Cardiac fibroblast (primary cell): ENCODE measurements around the gene PPP1R14C.

Experiments
- DNase-seq, 2 donors: peaks; one replicate each; pipeline versions ENCODE4 v3.0.0 to v3.0.0-alpha.2; 2010; ENCODE audit warnings: low read depth in 2 of 2
- H3K4me3 ChIP-seq, 2 donors: replicated peaks in 1 of 2; 1 replicate in 1 of 2; 2 replicates in 1 of 2; pipeline ENCODE4 v1.5.1; 2011; ENCODE audit warnings: low read depth in 2 of 2, low read length in 2 of 2, mild to moderate bottlenecking in 2 of 2, moderate library complexity in 1 of 2
- CTCF ChIP-seq: IDR thresholded peaks from one replicate; pipeline ENCODE4 v1.5.1; 2011; ENCODE audit warnings: low read depth, mild to moderate bottlenecking, low read length, inconsistent platforms

The PPP1R14C gene

DNA sequence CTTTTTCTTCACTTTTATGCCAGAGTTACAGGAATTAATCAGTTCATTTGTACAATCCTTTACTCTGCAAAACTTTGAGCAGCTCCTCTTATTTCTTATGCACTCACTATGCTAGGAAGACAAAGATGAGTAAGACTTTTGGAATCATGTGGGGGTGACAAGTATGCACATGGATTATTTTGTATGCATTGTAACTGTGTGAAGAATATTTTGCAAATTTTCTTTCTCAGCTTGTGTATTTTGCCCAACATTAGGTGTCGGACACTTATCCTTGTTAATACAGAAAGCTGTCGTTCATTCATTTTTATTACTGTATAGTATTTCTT lies 88.6 kb downstream of the PPP1R14C start:
- peak; percentile 23 to 51 for DNase-seq
- TF ChIP-seq CTCF = no peak
- H3K4me3 ChIP-seq = no peak overlapping the region

- TF ChIP-seq CTCF = no peak
- DNase-seq = no peak
- no peak overlapping the region for H3K4me3 ChIP-seq
These were observed 91.0 kb downstream of the PPP1R14C start for GRCh38 chr6:150233843-150234269.

DNA sequence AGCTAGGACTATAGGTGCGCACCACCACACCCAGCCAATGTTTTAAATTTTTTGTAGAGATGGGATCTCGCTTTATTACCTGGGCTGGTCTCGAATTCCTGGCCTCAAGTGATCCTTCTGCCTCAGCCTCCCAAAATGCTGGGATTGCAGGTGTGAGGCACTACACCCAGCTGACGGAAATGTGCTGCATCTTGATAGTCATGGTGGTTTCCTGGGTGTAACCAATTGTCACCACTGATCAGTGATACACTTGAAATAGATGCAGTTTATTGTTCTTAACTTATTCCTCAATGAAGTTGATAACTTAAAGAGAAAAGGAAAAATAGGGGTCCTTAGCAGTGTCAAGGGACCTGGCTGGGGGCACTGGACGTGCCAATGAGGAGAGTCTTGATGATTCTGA lies 92.4 kb downstream of the PPP1R14C start:
- TF ChIP-seq CTCF = no peak
- no peak for DNase-seq
- no peak overlapping the region for H3K4me3 ChIP-seq

- no peak overlapping the region for H3K4me3 ChIP-seq
- no peak for TF ChIP-seq CTCF
- DNase-seq = no peak
These were observed 93.3 kb downstream of the PPP1R14C start for GRCh38 chr6:150236114-150236513.

DNA sequence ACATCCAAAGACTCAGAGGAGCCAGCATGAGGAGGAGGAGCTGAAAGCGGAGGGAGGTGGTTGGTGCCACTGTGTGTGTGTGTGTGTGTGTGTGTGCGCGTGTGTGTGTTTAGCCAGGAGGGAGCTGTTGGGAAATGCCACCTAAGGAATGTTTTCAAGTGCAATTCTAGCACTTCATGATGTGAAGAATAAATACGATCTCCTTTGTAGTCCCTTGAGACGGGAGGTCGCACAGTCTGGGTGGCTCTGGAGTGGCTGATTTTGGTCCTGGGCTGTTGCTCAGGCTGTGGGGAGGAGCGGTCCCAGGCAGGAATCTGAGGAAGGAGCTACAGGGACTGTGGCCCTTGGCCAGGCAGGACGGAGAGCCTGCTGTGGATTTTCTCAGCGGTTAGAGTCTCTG lies 93.7 kb downstream of the PPP1R14C start:
- no peak overlapping the region for H3K4me3 ChIP-seq
- no peak for TF ChIP-seq CTCF
- no peak for DNase-seq

- DNase-seq = no peak
- TF ChIP-seq CTCF = no peak
- H3K4me3 ChIP-seq = no peak overlapping the region
These were observed 94.8 kb downstream of the PPP1R14C start for GRCh38 chr6:150237626-150238025.

DNA sequence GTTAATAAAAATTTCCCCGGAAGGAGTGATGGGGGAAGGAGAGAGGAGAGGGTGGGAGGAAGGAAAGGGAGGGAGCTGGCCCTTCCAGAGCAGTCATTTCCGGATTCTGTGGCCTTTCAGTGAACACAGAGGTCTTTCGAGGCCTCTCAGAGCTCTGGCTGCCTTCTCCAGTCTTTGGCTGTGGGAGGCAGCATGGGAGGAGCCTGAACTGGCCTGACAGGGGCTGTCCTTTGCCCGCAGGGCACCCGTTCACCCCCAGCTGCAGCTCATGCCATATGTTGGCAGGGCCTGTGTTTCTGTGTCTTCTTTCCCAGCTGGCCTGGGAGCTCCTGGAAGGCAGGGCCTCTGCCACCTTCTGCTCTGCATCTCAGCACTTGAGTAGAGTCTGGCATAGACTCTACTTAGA lies 95.5 kb downstream of the PPP1R14C start:
- no peak for TF ChIP-seq CTCF
- peak; percentile 14 to 58 for DNase-seq

More for the DNA sequence above, 95.5 kb downstream of the PPP1R14C start:
- no peak overlapping the region for H3K4me3 ChIP-seq
